GM23338 (cell line): ENCODE data around the gene NADK. TPM values are rescaled to one million over a fixed set of nuclear protein-coding genes. Genes with fewer than 3 reads are reported as not detected.
A peak's percentile ranks its signal among the peaks of the same experiment; 100 is the strongest.
"Not testable (repeated sequence)": the region's sequence is repeated elsewhere in the genome, so short reads cannot be mapped to it uniquely, and the experiment has no call there.

ENCODE experiments used
- ATAC-seq: fragments of 200-7000 bp; cut with Tn5 transposase; 3 replicates; pipeline ENCODE4 v1.9.1; 2020
- DNase-seq: peaks from one replicate; pipeline ENCODE4 v3.0.0-alpha.2; 2015; ENCODE audit warnings: low spot score
- H2AFZ ChIP-seq: fragments of 200-600 bp; sonication (generic); 2 replicates; pipeline ENCODE4 v1.8.0; 2016; ENCODE audit warnings: antibody characterized with exemption, mild to moderate bottlenecking, moderate library complexity
- H3F3A ChIP-seq: fragments of 200-600 bp; sonication (generic); replicated peaks from 2 replicates; pipeline ENCODE4 v1.8.0; 2017; ENCODE audit warnings: antibody characterized with exemption, mixed run types, low read depth
- H3K27ac ChIP-seq: fragments of 200-600 bp; sonication (generic); 2 replicates; pipeline ENCODE4 v1.6.1; 2016; ENCODE audit warnings: low read depth
- H3K27me3 ChIP-seq: fragments of 200-600 bp; sonication (generic); 2 replicates; pipeline ENCODE4 v1.8.0; 2016; ENCODE audit warnings: mild to moderate bottlenecking, mixed run types, moderate library complexity; ENCODE audit not compliant: insufficient read depth
- H3K36me3 ChIP-seq: fragments of 200-600 bp; sonication (generic); 2 replicates; pipeline ENCODE4 v1.8.0; 2016; ENCODE audit warnings: mild to moderate bottlenecking; ENCODE audit not compliant: insufficient read depth
- H3K4me1 ChIP-seq: fragments of 200-600 bp; sonication (generic); 2 replicates; pipeline ENCODE4 v1.8.0; 2016; ENCODE audit warnings: mild to moderate bottlenecking, moderate library complexity; ENCODE audit not compliant: insufficient read depth
- H3K4me2 ChIP-seq: fragments of 200-600 bp; sonication (generic); 2 replicates; pipeline ENCODE4 v1.7.1; 2017; ENCODE audit warnings: mixed run types
- H3K4me3 ChIP-seq: fragments of 200-600 bp; sonication (generic); 2 replicates; pipeline ENCODE4 v1.6.1; 2016; ENCODE audit warnings: mixed run types
- H3K79me2 ChIP-seq: fragments of 200-600 bp; sonication (generic); replicated peaks from 2 replicates; pipeline ENCODE4 v1.8.0; 2017; ENCODE audit warnings: mild to moderate bottlenecking; ENCODE audit not compliant: insufficient read depth
- H3K9me2 ChIP-seq: fragments of 200-600 bp; sonication (generic); 2 replicates; pipeline ENCODE4 v1.8.0; 2017; ENCODE audit not compliant: insufficient read depth
- H4K20me1 ChIP-seq: fragments of 200-600 bp; sonication (generic); replicated peaks from 2 replicates; pipeline ENCODE4 v1.8.0; 2017; ENCODE audit warnings: mild to moderate bottlenecking; ENCODE audit not compliant: insufficient read depth
- H3K27ac Mint-ChIP-seq: 2 replicates; pipeline ENCODE4 v1.8.0; 2020; ENCODE audit warnings: inconsistent platforms, mild to moderate bottlenecking, moderate library complexity, mixed read lengths
- H3K27me3 Mint-ChIP-seq: 3 replicates; pipeline ENCODE4 v1.8.0; 2022; ENCODE audit warnings: low read depth, mild to moderate bottlenecking, moderate library complexity, mixed read lengths, inconsistent platforms; ENCODE audit not compliant: insufficient read depth, poor library complexity
- H3K36me3 Mint-ChIP-seq: 3 replicates; pipeline ENCODE4 v1.8.0; 2021; ENCODE audit warnings: low read depth, mild to moderate bottlenecking, inconsistent platforms, moderate library complexity, mixed read lengths
- H3K4me1 Mint-ChIP-seq: 3 replicates; pipeline ENCODE4 v1.8.0; 2020; ENCODE audit warnings: mild to moderate bottlenecking, inconsistent platforms, mixed read lengths
- H3K4me3 Mint-ChIP-seq: 3 replicates; pipeline ENCODE4 v1.8.0; 2021; ENCODE audit warnings: moderate library complexity, mild to moderate bottlenecking, inconsistent platforms, mixed read lengths
- H3K9me3 Mint-ChIP-seq: 3 replicates; pipeline ENCODE4 v1.8.0; 2020; ENCODE audit warnings: moderate library complexity, mild to moderate bottlenecking, inconsistent platforms, mixed read lengths
- ETS1 ChIP-seq: IDR thresholded peaks from 2 replicates; pipeline ENCODE4 v1.6.1; 2016; ENCODE audit warnings: antibody characterized with exemption
- EZH2 ChIP-seq: fragments of 200-600 bp; sonication (generic); IDR thresholded peaks from one replicate; pipeline ENCODE4 v1.8.0; 2017; ENCODE audit warnings: antibody characterized with exemption, mild to moderate bottlenecking, low read depth; ENCODE audit not compliant: unreplicated experiment
- JUNB ChIP-seq: IDR thresholded peaks from one replicate; pipeline ENCODE4 v1.6.1; 2016; ENCODE audit warnings: antibody characterized with exemption; ENCODE audit not compliant: unreplicated experiment
- STAT1 ChIP-seq: IDR thresholded peaks from one replicate; pipeline ENCODE4 v1.6.1; 2016; ENCODE audit warnings: antibody characterized with exemption; ENCODE audit not compliant: unreplicated experiment
- ZNF331 ChIP-seq: fragments of 250-450 bp; sonication (Bioruptor Pico); IDR thresholded peaks from 2 replicates; pipeline ENCODE4 v1.5.0; 2020; ENCODE audit warnings: low read depth, mild to moderate bottlenecking, moderate library complexity
- ZNF462 ChIP-seq: fragments of 250-450 bp; sonication (Bioruptor Pico); IDR thresholded peaks from 2 replicates; pipeline ENCODE4 v1.5.0; 2020; ENCODE audit warnings: mild to moderate bottlenecking, moderate library complexity
- polyA plus RNA-seq: library from polyadenylated mRNA; unstranded; fragments of >200 nt; fragmentation: Nextera tagmentation; extraction: Ambion mirVana; gene quantifications from 2 replicates; pipeline ENCODE4 v1.2.1, GENCODE V29; 2016
- total RNA-seq: library from RNA; depleted of rRNA; stranded (reverse); fragments of >200 nt; shearing (Covaris generic); gene quantifications from 2 replicates; pipeline ENCODE4 v1.2.3, GENCODE V29; 2014

Gene NADK
- total and polyA plus RNA-seq, 2 experiments from 2014 or later = 45.3 to 73.2 TPM

- TF ChIP-seq ZNF462 (CRISPR knock-in tag) (no peak), STAT1 (no peak), EZH2 (no peak), ZNF331 (CRISPR knock-in tag) (no peak), JUNB (no peak), ETS1 (no peak)
Measured at GRCh38 chr1:1748686-1749321, 29.5 kb downstream of the NADK start (continued).

GRCh38 chr1:1746566-1746909 lies 31.7 kb downstream of the NADK start:
- H3K27me3 ChIP-seq, H3K27ac Mint-ChIP-seq, H3K36me3 ChIP-seq, H3K4me3 Mint-ChIP-seq, H4K20me1 ChIP-seq, H2AFZ ChIP-seq, H3K27ac ChIP-seq, H3K9me2 ChIP-seq, H3K4me2 ChIP-seq, H3K36me3 Mint-ChIP-seq, H3K27me3 Mint-ChIP-seq, H3K4me1 ChIP-seq, H3K4me3 ChIP-seq, H3F3A ChIP-seq, H3K9me3 Mint-ChIP-seq, H3K79me2 ChIP-seq, H3K4me1 Mint-ChIP-seq, DNase-seq: not testable (repeated sequence)
- peak; percentile 85 for ATAC-seq

GRCh38 chr1:1745651-1746565 lies 32.4 kb downstream of the NADK start:
- not testable (repeated sequence) for H3F3A ChIP-seq, H3K27me3 ChIP-seq, H3K4me1 ChIP-seq, H3K36me3 ChIP-seq, H3K9me2 ChIP-seq, H4K20me1 ChIP-seq, H3K27me3 Mint-ChIP-seq, H3K4me3 ChIP-seq, H3K9me3 Mint-ChIP-seq, H3K4me2 ChIP-seq, H3K27ac ChIP-seq, H2AFZ ChIP-seq, DNase-seq, H3K36me3 Mint-ChIP-seq, H3K4me1 Mint-ChIP-seq, H3K79me2 ChIP-seq
- ATAC-seq = peak; percentile 71
- H3K27ac Mint-ChIP-seq = peak overlapping the region; percentile 92
- H3K4me3 Mint-ChIP-seq = peak overlapping the region; percentile 62; the same call in 2 of the 3 replicates

- H3K27me3 ChIP-seq, DNase-seq, H3K27ac Mint-ChIP-seq, H3K36me3 ChIP-seq, H4K20me1 ChIP-seq, H3K27ac ChIP-seq, ATAC-seq, H3K4me3 ChIP-seq, H3K4me1 ChIP-seq, H3K4me2 ChIP-seq, H3K9me3 Mint-ChIP-seq, H2AFZ ChIP-seq, H3K4me3 Mint-ChIP-seq, H3F3A ChIP-seq, H3K79me2 ChIP-seq, H3K9me2 ChIP-seq, H3K4me1 Mint-ChIP-seq, H3K27me3 Mint-ChIP-seq: not testable (repeated sequence)
- peaks cover 12% of the 10 kb centered on the region; the same call in 2 of the 3 replicates for H3K36me3 Mint-ChIP-seq
Measured at GRCh38 chr1:1742529-1742928, 35.7 kb downstream of the NADK start.
